SU-DHL-6 (cell line): ENCODE results near the gene ATP6V1B1.

Experiments
- H2AFZ ChIP-seq: fragments of 200-600 bp; sonication (generic); 2 replicates; pipeline ENCODE4 v1.6.1; 2014; ENCODE audit warnings: low read depth, mild to moderate bottlenecking, moderate library complexity, mixed read lengths, antibody characterized with exemption, low read length; ENCODE audit not compliant: severe bottlenecking
- H3F3A ChIP-seq: fragments of 200-600 bp; shearing (Covaris generic); 2 replicates; pipeline ENCODE4 v1.6.0; 2016; ENCODE audit warnings: antibody characterized with exemption, mild to moderate bottlenecking; ENCODE audit not compliant: insufficient read depth
- H3K27ac ChIP-seq: fragments of 200-600 bp; sonication (generic); 2 replicates; pipeline ENCODE4 v1.5.1; 2016; ENCODE audit warnings: low read depth, mild to moderate bottlenecking, low read length, moderate library complexity, mixed read lengths
- H3K27me3 ChIP-seq: fragments of 200-600 bp; sonication (generic), shearing (Covaris generic); 2 replicates; pipeline ENCODE4 v1.6.0; 2014; ENCODE audit warnings: mild to moderate bottlenecking, low read length
- H3K36me3 ChIP-seq: fragments of 200-600 bp; sonication (generic); 2 replicates; pipeline ENCODE4 v1.6.1; 2014; ENCODE audit warnings: mild to moderate bottlenecking, low read length, mixed read lengths
- H3K4me2 ChIP-seq: fragments of 300-600, 200-600 bp; shearing (Covaris generic), sonication (generic); 2 replicates; pipeline ENCODE4 v1.6.0; 2014; ENCODE audit warnings: low read length, low read depth, mild to moderate bottlenecking; ENCODE audit not compliant: poor library complexity, severe bottlenecking
- H3K4me3 ChIP-seq: fragments of 200-600 bp; sonication (generic); 2 replicates; pipeline ENCODE4 v1.5.1; 2014; ENCODE audit warnings: antibody characterized with exemption, low read length, mild to moderate bottlenecking, mixed read lengths; ENCODE audit not compliant: insufficient read depth, poor library complexity, severe bottlenecking
- H3K79me2 ChIP-seq: fragments of 200-600 bp; sonication (generic); 2 replicates; pipeline ENCODE4 v1.6.1; 2014; ENCODE audit warnings: mild to moderate bottlenecking, low read length, moderate library complexity; ENCODE audit not compliant: insufficient read depth
- H3K9ac ChIP-seq: fragments of 200-600 bp; sonication (generic); 2 replicates; pipeline ENCODE4 v1.7.0; 2014; ENCODE audit warnings: mild to moderate bottlenecking, low read length
- H3K9me2 ChIP-seq: fragments of 200-600 bp; sonication (generic); replicated peaks from 2 replicates; pipeline ENCODE4 v1.6.1; 2014; ENCODE audit warnings: low read length; ENCODE audit not compliant: insufficient read depth
- H3K9me3 ChIP-seq: fragments of 200-600 bp; sonication (generic); 2 replicates; pipeline ENCODE4 v1.6.1; 2014; ENCODE audit warnings: low read length, mixed read lengths; ENCODE audit not compliant: insufficient read depth
- H4K20me1 ChIP-seq: fragments of 200-600 bp; sonication (generic); 2 replicates; pipeline ENCODE4 v1.6.1; 2014; ENCODE audit warnings: low read depth, mild to moderate bottlenecking, antibody characterized with exemption, low read length, moderate library complexity, mixed read lengths
- CTCF ChIP-seq: fragments of 200-600 bp; sonication (generic); IDR thresholded peaks from one replicate; pipeline ENCODE4 v1.5.1; 2017; ENCODE audit warnings: antibody characterized with exemption, mild to moderate bottlenecking, low read length, moderate library complexity; ENCODE audit not compliant: insufficient read depth, poor library complexity, severe bottlenecking
- EZH2phosphoT487 ChIP-seq: fragments of 200-600 bp; sonication (generic), shearing (Covaris generic); conservative IDR thresholded peaks from 2 replicates; pipeline ENCODE4 v1.6.1; 2018; ENCODE audit warnings: mild to moderate bottlenecking, antibody characterized with exemption, low read length, moderate library complexity, mixed read lengths

The ATP6V1B1 gene

DNA sequence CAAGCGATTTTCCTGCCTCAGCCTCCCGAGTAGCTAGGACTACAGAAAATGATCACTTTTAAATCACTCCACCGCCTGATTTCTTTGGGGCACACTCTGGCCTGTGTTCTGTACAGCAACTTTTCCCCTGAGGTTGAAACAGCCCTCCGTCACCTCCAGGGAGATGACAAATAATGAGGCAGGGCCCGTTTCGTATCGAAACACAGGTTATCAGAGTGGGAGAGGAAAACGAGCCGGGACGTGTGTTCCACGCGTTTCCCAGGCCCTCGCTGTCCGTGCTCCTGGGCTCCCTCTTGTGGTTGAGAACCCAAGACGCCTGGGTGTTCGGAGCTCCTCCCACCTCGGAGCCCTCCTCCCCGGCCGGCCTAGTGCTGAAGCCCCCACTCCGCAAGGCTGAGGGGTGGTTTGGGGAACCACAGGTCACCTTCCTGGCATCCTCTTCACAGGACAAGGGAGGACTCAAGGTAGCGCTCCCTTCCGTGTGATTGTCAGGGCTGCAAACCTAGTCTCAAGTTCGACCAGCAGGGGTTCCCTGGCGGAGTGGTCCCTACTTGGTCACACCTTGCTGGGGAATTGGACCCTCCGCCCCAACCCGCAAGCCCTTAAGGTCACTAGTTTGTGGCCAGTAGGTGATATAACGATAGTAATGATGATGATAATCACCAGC lies 12.8 kb downstream of the ATP6V1B1 start:
- no peaks in the 10 kb centered on the region for H3K9me2 ChIP-seq
- H3K9me3 ChIP-seq: no peaks in the 10 kb centered on the region
- H3K4me2 ChIP-seq: peak overlapping the region; percentile 42
- H3K9ac ChIP-seq: peak overlapping the region; percentile 21; the same call in 1 of the 2 replicates
- H3K79me2 ChIP-seq: no peaks in the 10 kb centered on the region
- peak overlapping the region; percentile 31 for H3K4me3 ChIP-seq
- H3K36me3 ChIP-seq: no peaks in the 10 kb centered on the region
- no peaks in the 10 kb centered on the region for H3K27me3 ChIP-seq
- H3K27ac ChIP-seq: no peak overlapping the region
- H3F3A ChIP-seq: no peaks in the 10 kb centered on the region
- H2AFZ ChIP-seq: peak overlapping the region; percentile 81
- no peaks in the 10 kb centered on the region for H4K20me1 ChIP-seq
- TF ChIP-seq EZH2phosphoT487 (no peak), CTCF (peak; percentile 75)

DNA sequence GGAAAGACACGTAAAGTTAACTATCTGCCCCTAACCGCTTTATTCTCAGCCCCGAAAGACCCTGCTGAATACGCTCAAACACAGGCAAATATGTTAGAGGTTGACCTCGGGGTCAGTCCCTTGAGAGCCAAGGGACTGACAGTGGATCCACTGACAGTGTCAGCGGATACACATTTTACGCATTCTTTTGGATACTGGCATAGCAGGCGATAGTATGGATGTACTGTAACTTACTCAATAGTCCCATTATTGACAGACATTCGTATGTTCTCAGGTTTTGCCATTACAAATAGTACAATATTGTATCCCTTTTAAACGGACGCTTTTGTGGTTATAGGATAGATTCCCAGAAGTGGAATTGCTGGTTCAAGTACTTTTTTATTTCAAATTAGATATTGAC lies 13.4 kb downstream of the ATP6V1B1 start:
- peak overlapping the region; percentile 42 for H3K4me2 ChIP-seq
- H3K36me3 ChIP-seq: no peaks in the 10 kb centered on the region
- no peak overlapping the region for H2AFZ ChIP-seq
- H3F3A ChIP-seq: no peaks in the 10 kb centered on the region
- H3K9ac ChIP-seq: no peak overlapping the region
- no peak for TF ChIP-seq EZH2phosphoT487
- TF ChIP-seq CTCF: no peak
- no peaks in the 10 kb centered on the region for H3K9me2 ChIP-seq
- no peaks in the 10 kb centered on the region for H3K79me2 ChIP-seq
- H3K4me3 ChIP-seq: no peak overlapping the region
- H3K27me3 ChIP-seq: no peaks in the 10 kb centered on the region
- H3K27ac ChIP-seq: no peak overlapping the region
- H3K9me3 ChIP-seq: no peaks in the 10 kb centered on the region
- H4K20me1 ChIP-seq: no peaks in the 10 kb centered on the region

DNA sequence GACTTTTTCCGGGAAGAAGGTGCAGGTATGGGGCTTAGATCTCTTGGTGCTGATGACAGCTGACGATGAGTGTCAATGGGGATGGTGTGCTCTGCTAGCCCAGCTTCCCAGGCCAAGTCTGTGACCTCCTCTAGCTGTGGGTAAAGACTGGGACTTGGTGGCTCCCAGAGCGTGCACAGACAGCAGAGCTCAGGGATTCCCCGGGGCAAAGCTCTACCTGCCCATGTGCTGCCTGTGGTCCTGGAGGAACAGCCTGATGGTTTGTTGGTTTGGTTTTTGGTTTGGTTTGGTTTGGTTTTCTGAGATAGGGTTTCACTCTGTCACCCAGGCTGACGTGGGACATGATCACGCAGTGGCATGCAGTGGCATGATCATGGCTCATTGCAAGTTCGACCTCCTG lies 19.2 kb downstream of the ATP6V1B1 start:
- Histone ChIP-seq H3K4me3 (no peak overlapping the region), H3K9me3 (no peaks in the 10 kb centered on the region), H3K79me2 (no peaks in the 10 kb centered on the region), H3K27me3 (no peaks in the 10 kb centered on the region), H2AFZ (no peak overlapping the region), H3K9me2 (no peaks in the 10 kb centered on the region), H3K36me3 (no peaks in the 10 kb centered on the region), H3F3A (no peaks in the 10 kb centered on the region), H3K27ac (no peak overlapping the region), H4K20me1 (no peaks in the 10 kb centered on the region), H3K4me2 (no peak overlapping the region), H3K9ac (no peak overlapping the region)
- no peak for TF ChIP-seq EZH2phosphoT487
- TF ChIP-seq CTCF: no peak

DNA sequence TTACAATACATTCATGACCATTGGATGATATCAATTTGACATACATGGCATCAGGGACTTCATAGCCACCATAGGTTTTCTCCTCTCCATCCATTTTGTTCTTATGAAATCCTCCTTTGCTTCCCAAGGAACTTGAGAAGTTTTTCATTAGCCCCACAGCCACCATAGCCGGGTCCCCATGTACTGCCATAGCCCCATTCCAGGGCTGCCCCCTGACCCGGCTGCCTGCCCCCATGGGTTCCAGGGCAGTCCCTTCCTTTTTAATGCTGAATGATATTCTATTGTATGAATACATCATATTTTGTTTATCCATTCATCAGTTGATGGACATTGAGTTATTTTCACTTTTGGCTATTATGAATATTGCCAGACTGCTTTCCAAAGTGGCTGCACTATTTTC lies 20.4 kb downstream of the ATP6V1B1 start:
- no peak for TF ChIP-seq CTCF
- Histone ChIP-seq H3K4me3 (no peak overlapping the region), H3K9me3 (no peaks in the 10 kb centered on the region), H3F3A (no peaks in the 10 kb centered on the region), H3K79me2 (no peaks in the 10 kb centered on the region), H3K9ac (no peak overlapping the region), H2AFZ (no peak overlapping the region), H3K27me3 (no peaks in the 10 kb centered on the region), H3K4me2 (no peak overlapping the region), H3K27ac (no peak overlapping the region), H3K9me2 (no peaks in the 10 kb centered on the region), H3K36me3 (no peaks in the 10 kb centered on the region), H4K20me1 (no peaks in the 10 kb centered on the region)
